Fibroblast of skin of abdomen (primary cell): Measurements from ENCODE around the gene UBL3.

Experiments used
- DNase-seq: peaks from one replicate; pipeline ENCODE4 v3.0.0-alpha.2; 2013

Gene UBL3

GRCh38 chr13:29856426-29856825 lies 6.0 kb upstream of the UBL3 start:
- DNase-seq: no peak

GRCh38 chr13:29855784-29856183 lies 5.4 kb upstream of the UBL3 start:
- DNase-seq: no peak

- no peak for DNase-seq
Measured at GRCh38 chr13:29855009-29855408, 4.6 kb upstream of the UBL3 start.

- DNase-seq: peak; percentile 16
Measured at GRCh38 chr13:29853131-29853530, 2.7 kb upstream of the UBL3 start.

GRCh38 chr13:29852472-29853054 lies 2.1 kb upstream of the UBL3 start:
- DNase-seq: peak; percentile 63

- DNase-seq: peak; percentile 68
Measured at GRCh38 chr13:29849731-29850212, 645 bp downstream of the UBL3 start.

- DNase-seq: peak; percentile 16
Measured at GRCh38 chr13:29849071-29849631, 1.3 kb downstream of the UBL3 start.

GRCh38 chr13:29847501-29847983 lies 2.9 kb downstream of the UBL3 start:
- DNase-seq: peak; percentile 59

- no peak for DNase-seq
Measured at GRCh38 chr13:29846475-29847256, 3.8 kb downstream of the UBL3 start.

GRCh38 chr13:29845440-29846056 lies 4.9 kb downstream of the UBL3 start:
- no peak for DNase-seq

- peak; percentile 54 for DNase-seq
Measured at GRCh38 chr13:29844441-29844840, 6.0 kb downstream of the UBL3 start.

GRCh38 chr13:29840585-29840984 lies 9.8 kb downstream of the UBL3 start:
- no peak for DNase-seq

GRCh38 chr13:29835280-29836061 lies 14.9 kb downstream of the UBL3 start:
- no peak for DNase-seq

- no peak for DNase-seq
Measured at GRCh38 chr13:29832761-29833298, 17.6 kb downstream of the UBL3 start.

- no peak for DNase-seq
Measured at GRCh38 chr13:29830000-29830399, 20.4 kb downstream of the UBL3 start.

GRCh38 chr13:29819143-29819542 lies 31.3 kb downstream of the UBL3 start:
- no peak for DNase-seq

- no peak for DNase-seq
Measured at GRCh38 chr13:29817604-29818378, 32.6 kb downstream of the UBL3 start.

- no peak for DNase-seq
Measured at GRCh38 chr13:29816715-29817114, 33.7 kb downstream of the UBL3 start.

- no peak for DNase-seq
Measured at GRCh38 chr13:29815336-29815735, 35.1 kb downstream of the UBL3 start.

GRCh38 chr13:29810898-29811297 lies 39.5 kb downstream of the UBL3 start:
- DNase-seq: no peak

GRCh38 chr13:29810145-29810742 lies 40.2 kb downstream of the UBL3 start:
- DNase-seq: peak; percentile 17
